Nephron (organoid): ENCODE measurements around the gene CPT1A.

Source experiments
- H3K27ac Mint-ChIP-seq, 3 experiments: 2 replicates each; pipeline ENCODE4 v1.8.0; 2020; ENCODE audit warnings: mixed read lengths in 3 of 3, mild to moderate bottlenecking in 2 of 3, moderate library complexity in 1 of 3
- H3K27me3 Mint-ChIP-seq: 2 replicates; pipeline ENCODE4 v1.8.0; 2021; ENCODE audit warnings: low read depth, mild to moderate bottlenecking, moderate library complexity, mixed read lengths
- H3K36me3 Mint-ChIP-seq: 2 replicates; pipeline ENCODE4 v1.8.0; 2020; ENCODE audit warnings: low read depth, mixed read lengths
- H3K4me1 Mint-ChIP-seq: 2 replicates; pipeline ENCODE4 v1.8.0; 2020; ENCODE audit warnings: mixed read lengths
- H3K4me3 Mint-ChIP-seq, 3 experiments: 2 replicates each; pipeline ENCODE4 v1.8.0; 2020; ENCODE audit warnings: mild to moderate bottlenecking in 3 of 3, mixed read lengths in 3 of 3, moderate library complexity in 2 of 3
- H3K9me3 Mint-ChIP-seq: 2 replicates; pipeline ENCODE4 v1.8.0; 2020; ENCODE audit warnings: mixed read lengths
- TF ChIP-seq, protein P1 (sequence below), 3 experiments: fragments of 200-600 bp; sonication (generic); IDR thresholded peaks; one replicate each; pipeline ENCODE4 v1.5.0; 2021; ENCODE audit warnings: antibody characterized with exemption in 3 of 3; ENCODE audit not compliant: unreplicated experiment in 3 of 3

CPT1A gene

DNA sequence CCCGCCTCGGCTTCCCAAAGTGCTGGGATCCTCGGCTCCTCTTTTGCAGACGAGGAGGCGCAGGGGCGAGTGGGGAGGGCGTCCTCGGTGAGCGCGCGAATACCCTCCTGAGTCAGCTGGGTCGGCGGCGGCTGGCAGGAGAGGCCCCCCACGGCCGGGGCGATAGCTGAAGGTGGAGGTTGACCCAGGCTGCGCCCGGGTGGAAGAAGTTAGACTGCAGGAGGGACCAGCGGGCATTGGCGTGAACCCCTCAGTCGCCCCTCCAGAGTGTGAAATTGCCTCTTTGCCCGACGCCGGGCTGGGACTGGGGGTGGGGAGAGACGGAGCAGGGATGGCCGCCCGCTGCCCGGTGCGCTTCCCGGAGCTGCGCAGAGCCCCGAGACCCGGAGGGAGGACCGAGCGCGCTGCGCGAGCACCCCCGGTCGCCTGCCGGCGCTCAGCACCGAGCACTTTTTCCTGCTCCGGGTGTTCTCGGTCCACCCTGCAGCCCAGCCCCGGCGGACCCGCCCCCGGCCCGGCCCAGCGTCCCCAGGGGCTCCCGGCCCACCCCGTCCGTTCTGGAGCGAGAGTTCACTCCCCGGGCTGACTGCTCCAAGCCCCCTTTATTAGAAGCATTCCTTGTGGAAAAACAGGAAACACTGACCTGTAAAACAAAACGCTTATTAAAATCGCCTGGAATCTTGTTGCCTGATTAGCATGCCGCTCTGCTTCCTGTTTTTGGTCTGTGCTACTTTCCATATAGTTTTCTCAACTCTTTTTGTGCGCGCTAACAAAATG is 13.7 kb upstream of the CPT1A start:
- peaks cover 21% of the 10 kb centered on the region for H3K4me1 Mint-ChIP-seq

DNA sequence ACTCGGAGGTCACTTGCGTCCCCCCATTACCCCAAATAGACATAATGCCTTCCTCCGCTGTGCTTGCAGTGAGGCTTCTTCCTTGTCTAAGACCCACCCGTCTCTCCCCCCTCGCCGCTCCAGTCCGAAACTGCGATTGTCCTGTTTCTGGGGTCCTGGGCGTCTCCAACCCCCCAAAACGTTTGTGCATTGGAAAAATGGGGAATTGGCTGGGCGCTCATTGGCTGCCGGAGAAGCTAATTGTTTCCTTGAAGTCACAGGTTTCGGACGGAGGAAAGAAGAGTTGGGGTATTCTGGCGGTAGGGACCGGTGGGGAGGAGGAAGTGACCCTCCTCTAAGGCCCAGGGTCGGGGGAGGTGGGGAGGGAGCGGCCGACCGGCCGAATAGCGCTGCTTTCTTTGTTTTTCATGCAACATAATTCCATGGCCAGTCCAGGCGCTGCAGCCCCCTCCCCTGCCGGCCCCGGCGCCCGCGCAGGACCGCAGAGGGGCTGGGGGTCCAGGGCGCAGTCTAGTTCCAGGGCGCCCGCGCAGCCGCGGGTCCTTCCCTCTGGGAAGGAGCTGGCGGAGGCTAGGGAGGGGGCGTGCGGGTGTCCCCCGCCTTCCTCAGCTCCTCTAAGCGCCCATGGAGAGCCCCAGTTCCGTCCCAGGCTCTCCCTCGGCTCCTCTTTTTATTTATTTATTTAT is 12.7 kb upstream of the CPT1A start:
- TF ChIP-seq, protein P1, sequence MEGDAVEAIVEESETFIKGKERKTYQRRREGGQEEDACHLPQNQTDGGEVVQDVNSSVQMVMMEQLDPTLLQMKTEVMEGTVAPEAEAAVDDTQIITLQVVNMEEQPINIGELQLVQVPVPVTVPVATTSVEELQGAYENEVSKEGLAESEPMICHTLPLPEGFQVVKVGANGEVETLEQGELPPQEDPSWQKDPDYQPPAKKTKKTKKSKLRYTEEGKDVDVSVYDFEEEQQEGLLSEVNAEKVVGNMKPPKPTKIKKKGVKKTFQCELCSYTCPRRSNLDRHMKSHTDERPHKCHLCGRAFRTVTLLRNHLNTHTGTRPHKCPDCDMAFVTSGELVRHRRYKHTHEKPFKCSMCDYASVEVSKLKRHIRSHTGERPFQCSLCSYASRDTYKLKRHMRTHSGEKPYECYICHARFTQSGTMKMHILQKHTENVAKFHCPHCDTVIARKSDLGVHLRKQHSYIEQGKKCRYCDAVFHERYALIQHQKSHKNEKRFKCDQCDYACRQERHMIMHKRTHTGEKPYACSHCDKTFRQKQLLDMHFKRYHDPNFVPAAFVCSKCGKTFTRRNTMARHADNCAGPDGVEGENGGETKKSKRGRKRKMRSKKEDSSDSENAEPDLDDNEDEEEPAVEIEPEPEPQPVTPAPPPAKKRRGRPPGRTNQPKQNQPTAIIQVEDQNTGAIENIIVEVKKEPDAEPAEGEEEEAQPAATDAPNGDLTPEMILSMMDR (IDR thresholded peaks at IDR 0.05; ENCODE audit: unreplicated experiment in 3 of 3), result no peak
- Mint-ChIP-seq H3K4me1 (peaks cover 21% of the 10 kb centered on the region), H3K27me3 (peaks cover 46% of the 10 kb centered on the region), H3K4me3 (peak overlapping the region; percentile 56 to 77 (median 64)), H3K27ac (peak overlapping the region in 1 of 3 experiments; percentile 31), H3K36me3 (no peaks in the 10 kb centered on the region), H3K9me3 (no peaks in the 10 kb centered on the region)

More for the DNA sequence above, 13.7 kb upstream of the CPT1A start:
- TF ChIP-seq, protein P1 (IDR thresholded peaks at IDR 0.05; ENCODE audit: unreplicated experiment in 3 of 3), result peak in 1 of 3 experiments; percentile 15
- Mint-ChIP-seq H3K36me3 (no peaks in the 10 kb centered on the region), H3K27ac (peak overlapping the region; percentile 74 to 83 (median 78)), H3K27me3 (peaks cover 40% of the 10 kb centered on the region), H3K9me3 (no peaks in the 10 kb centered on the region), H3K4me3 (peak overlapping the region; percentile 76 to 82 (median 81))

DNA sequence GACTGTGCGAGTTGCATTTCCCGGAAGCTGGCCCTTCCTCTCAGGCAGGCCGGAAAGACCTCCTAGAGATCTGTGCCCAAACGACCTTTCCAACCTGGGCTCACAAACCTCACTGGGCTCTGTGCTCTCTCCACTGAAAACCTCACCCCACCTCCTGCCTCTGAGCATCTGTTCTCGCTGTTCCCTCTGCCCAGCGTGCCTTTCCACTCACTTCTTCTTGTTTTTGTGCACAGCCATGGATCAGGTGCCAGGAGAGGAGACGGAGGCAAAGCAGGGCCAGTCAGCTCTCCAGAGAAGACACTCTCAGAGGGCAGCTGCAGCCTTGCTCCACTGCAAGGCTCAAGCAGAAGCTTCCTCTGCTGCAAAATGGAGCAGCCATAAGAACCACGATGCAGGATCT is 10.9 kb upstream of the CPT1A start:
- no peak overlapping the region for H3K27ac Mint-ChIP-seq
- TF ChIP-seq, protein P1 (IDR thresholded peaks at IDR 0.05; ENCODE audit: unreplicated experiment in 3 of 3), result no peak
- peaks cover 63% of the 10 kb centered on the region for H3K27me3 Mint-ChIP-seq
- H3K9me3 Mint-ChIP-seq, result no peaks in the 10 kb centered on the region
- H3K4me1 Mint-ChIP-seq, result peaks cover 20% of the 10 kb centered on the region
- no peak overlapping the region for H3K4me3 Mint-ChIP-seq
- no peaks in the 10 kb centered on the region for H3K36me3 Mint-ChIP-seq

DNA sequence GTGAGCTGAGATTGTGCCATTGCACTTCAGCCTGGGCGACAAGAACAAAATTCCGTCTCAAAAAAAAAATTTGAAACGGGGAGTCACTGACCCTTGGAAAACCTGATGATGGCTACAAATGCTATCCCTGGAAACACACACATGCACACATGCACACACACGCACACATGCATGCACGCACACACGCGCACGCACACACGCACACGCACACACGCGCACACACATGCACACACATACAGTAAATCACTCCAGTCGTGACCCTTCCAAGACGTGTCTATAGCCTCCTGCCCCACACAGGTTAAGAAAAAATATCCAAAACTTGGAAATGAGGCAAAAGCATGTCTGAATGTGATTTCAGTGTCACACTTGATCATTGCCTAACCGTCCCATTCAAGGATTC is 6.7 kb upstream of the CPT1A start:
- Mint-ChIP-seq H3K4me3 (no peak overlapping the region), H3K27me3 (peaks cover 75% of the 10 kb centered on the region), H3K9me3 (no peaks in the 10 kb centered on the region), H3K36me3 (no peaks in the 10 kb centered on the region), H3K4me1 (peaks cover 17% of the 10 kb centered on the region), H3K27ac (peak overlapping the region in 1 of 3 experiments; percentile 52)
- TF ChIP-seq, protein P1 (IDR thresholded peaks at IDR 0.05; ENCODE audit: unreplicated experiment in 3 of 3), result no peak

DNA sequence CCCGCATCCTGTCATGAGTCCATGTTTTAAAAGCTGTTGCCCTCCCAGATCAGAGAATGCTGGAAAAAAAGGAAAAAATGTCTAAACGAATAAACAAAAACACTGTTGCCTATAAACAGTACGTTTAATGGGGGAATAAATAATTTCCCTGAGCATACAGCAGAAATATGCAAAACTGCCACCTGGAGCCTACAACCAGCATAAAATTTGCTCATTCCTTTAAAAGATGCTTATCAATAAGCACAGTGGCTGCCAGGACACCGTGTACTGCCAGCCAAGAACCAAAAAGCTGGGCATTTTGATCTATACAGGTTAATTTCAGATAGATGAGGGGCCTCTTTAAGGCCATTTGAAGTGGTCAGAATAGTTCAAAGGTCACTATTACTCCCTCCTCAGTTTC is 5.7 kb upstream of the CPT1A start:
- TF ChIP-seq, protein P1 (IDR thresholded peaks at IDR 0.05; ENCODE audit: unreplicated experiment in 3 of 3), result no peak

More for the DNA sequence above, 5.7 kb upstream of the CPT1A start:
- Mint-ChIP-seq H3K27me3 (peaks cover 76% of the 10 kb centered on the region), H3K4me3 (no peak overlapping the region), H3K9me3 (no peaks in the 10 kb centered on the region), H3K36me3 (no peaks in the 10 kb centered on the region), H3K4me1 (peaks cover 23% of the 10 kb centered on the region), H3K27ac (no peak overlapping the region)
